Measurements from ENCODE around the gene ITGA6. TPM values are rescaled to one million over a fixed set of nuclear protein-coding genes. Genes with fewer than 3 reads are reported as not detected.

ITGA6 gene
- total RNA-seq = 100 to 1,000 TPM; 254 to 586 (median 471) TPM

GRCh38 chr2:172427256-172427989 is at the start of gene ITGA6:
ITGA6 (plus strand) TSS chr2:172427586.
- peak within 1 kb of the TSS; percentile 86 to 93 (median 91) for H3K27ac ChIP-seq
- 1 to 5% methylated on average over 4 to 66 of the region's 79 CpGs for whole genome bisulfite sequencing, 2 donors
- no peaks in the 10 kb centered on the region for H3K9me3 ChIP-seq
- no peaks in the 10 kb centered on the region for H3K36me3 ChIP-seq
- H3K4me3 ChIP-seq = peak within 1 kb of the TSS; percentile 59 to 91 (median 68)
- peak in 1 of 2 donors; percentile 41 for DNase-seq (ENCODE audit: low spot score in 2 of 2)
- H3K27me3 ChIP-seq = no peaks in the 10 kb centered on the region
- H3K4me1 ChIP-seq = peaks cover 0 to 40% (median 7%) of the 10 kb centered on the region in 4 donors
- TF ChIP-seq POLR2A (IDR thresholded peaks at IDR 0.05) (peak; percentile 57 to 70), EP300 (IDR thresholded peaks at IDR 0.05) (peak in 1 of 2 donors; percentile 85)
- TF ChIP-seq, protein P1, sequence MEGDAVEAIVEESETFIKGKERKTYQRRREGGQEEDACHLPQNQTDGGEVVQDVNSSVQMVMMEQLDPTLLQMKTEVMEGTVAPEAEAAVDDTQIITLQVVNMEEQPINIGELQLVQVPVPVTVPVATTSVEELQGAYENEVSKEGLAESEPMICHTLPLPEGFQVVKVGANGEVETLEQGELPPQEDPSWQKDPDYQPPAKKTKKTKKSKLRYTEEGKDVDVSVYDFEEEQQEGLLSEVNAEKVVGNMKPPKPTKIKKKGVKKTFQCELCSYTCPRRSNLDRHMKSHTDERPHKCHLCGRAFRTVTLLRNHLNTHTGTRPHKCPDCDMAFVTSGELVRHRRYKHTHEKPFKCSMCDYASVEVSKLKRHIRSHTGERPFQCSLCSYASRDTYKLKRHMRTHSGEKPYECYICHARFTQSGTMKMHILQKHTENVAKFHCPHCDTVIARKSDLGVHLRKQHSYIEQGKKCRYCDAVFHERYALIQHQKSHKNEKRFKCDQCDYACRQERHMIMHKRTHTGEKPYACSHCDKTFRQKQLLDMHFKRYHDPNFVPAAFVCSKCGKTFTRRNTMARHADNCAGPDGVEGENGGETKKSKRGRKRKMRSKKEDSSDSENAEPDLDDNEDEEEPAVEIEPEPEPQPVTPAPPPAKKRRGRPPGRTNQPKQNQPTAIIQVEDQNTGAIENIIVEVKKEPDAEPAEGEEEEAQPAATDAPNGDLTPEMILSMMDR (IDR thresholded peaks at IDR 0.05) = peak in 2 of 5 experiments; percentile 14 to 39

DNA sequence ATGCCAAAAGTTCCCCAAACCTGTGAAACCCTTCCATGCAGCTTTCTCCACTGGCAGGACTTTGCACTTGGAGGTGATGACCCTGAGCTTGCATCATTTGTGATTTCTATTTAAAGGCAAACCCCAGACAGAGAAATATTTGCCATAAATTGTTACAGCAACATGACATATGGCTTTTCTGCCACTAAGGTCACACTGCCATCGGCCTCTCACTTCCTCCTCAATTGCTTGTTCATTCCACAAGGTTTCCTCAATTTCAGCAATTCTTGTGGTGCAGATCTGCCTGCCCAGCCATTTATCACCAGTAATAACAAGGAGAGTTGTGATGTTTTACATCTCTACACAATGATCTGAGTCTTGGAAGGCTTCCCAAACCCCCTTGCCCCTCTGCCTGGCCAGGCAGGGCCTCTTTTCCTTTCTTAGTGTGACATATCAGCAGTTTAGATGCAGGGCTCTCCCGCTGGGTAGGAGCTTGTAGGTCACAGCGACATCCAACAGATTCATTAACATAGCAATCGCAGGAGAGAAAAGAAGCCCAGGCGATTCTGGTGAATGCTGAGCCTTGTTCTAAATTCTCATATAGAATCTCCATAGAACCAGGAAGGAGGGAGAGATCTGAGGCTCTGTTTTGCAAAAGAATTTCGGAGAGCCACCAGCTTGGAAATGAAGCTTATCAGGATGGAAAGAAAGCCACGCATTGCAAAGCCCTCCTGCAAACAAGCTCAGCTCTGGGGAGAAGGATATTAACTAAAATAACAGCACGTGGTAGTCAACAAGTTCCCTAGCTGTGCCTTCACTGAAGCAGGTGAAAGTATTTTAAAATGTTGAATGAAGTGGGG is 46.7 kb upstream of the ITGA6 start:
- WGBS, 2 donors = 32 to 44% methylated on average over 8 of the region's 8 CpGs
- Histone ChIP-seq H3K36me3 (no peaks in the 10 kb centered on the region), H3K27me3 (no peaks in the 10 kb centered on the region), H3K4me3 (no peak overlapping the region), H3K27ac (no peak overlapping the region), H3K4me1 (peaks cover 0 to 31% (median 6%) of the 10 kb centered on the region in 4 donors), H3K9me3 (peaks cover 0 to 9% (median 0%) of the 10 kb centered on the region in 4 donors)
- DNase-seq (ENCODE audit: low spot score in 2 of 2) = no peak
- TF ChIP-seq, protein P1 (IDR thresholded peaks at IDR 0.05) = no peak
- TF ChIP-seq POLR2A (IDR thresholded peaks at IDR 0.05) = no peak
- no peak for TF ChIP-seq EP300 (IDR thresholded peaks at IDR 0.05)

GRCh38 chr2:172381275-172382027 is 45.9 kb upstream of the ITGA6 start:
- Histone ChIP-seq H3K36me3 (no peaks in the 10 kb centered on the region), H3K4me1 (peaks cover 0 to 23% (median 3%) of the 10 kb centered on the region in 4 donors), H3K27me3 (no peaks in the 10 kb centered on the region), H3K9me3 (peaks cover 0 to 9% (median 0%) of the 10 kb centered on the region in 4 donors), H3K4me3 (no peak overlapping the region), H3K27ac (peak overlapping the region in 1 of 4 donors; percentile 10)
- no peak for DNase-seq (ENCODE audit: low spot score in 2 of 2)
- TF ChIP-seq POLR2A (IDR thresholded peaks at IDR 0.05) (no peak), EP300 (IDR thresholded peaks at IDR 0.05) (no peak)
- TF ChIP-seq, protein P1 (IDR thresholded peaks at IDR 0.05) = no peak
- WGBS, 2 donors = 71 to 73% methylated on average over 3 of the region's 3 CpGs

DNA sequence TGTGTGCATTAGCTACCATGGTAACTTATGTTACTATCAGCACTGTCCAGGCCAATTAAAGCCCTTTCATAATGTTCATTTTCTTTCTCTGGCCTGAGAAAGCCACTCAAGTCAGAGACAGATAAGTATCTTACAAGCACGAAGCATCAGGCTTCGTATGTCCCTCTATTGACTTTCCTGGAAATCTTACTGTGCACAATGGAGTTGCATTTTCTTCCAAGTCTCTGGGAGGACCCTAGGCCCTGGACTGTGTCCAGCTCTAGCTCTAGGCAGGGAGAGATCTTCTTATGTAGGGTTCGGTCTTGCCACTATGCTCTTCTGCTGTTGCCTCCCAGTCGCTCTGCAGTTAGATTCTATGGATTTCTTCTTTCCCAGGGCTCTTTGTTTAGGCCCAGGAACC is 40.0 kb upstream of the ITGA6 start:
- WGBS, 2 donors = 59 to 77% methylated on average over 4 of the region's 4 CpGs
- Histone ChIP-seq H3K4me1 (peaks cover 0 to 6% (median 0%) of the 10 kb centered on the region in 4 donors), H3K36me3 (no peaks in the 10 kb centered on the region), H3K4me3 (no peak overlapping the region), H3K9me3 (no peaks in the 10 kb centered on the region), H3K27ac (no peak overlapping the region), H3K27me3 (no peaks in the 10 kb centered on the region)
- TF ChIP-seq, protein P1 (IDR thresholded peaks at IDR 0.05) = no peak
- TF ChIP-seq EP300 (IDR thresholded peaks at IDR 0.05) (no peak), POLR2A (IDR thresholded peaks at IDR 0.05) (no peak)
- DNase-seq (ENCODE audit: low spot score in 2 of 2) = no peak
